ENCODE data around the gene NLGN1. TPM values are rescaled to one million over a fixed set of nuclear protein-coding genes. Genes with fewer than 3 reads are reported as not detected.

The NLGN1 gene
- total and polyA plus RNA-seq, 2 of the 13 experiments (the other 11 are each of a cell fraction or from before 2014, with no cell fraction given), result not detected

DNA sequence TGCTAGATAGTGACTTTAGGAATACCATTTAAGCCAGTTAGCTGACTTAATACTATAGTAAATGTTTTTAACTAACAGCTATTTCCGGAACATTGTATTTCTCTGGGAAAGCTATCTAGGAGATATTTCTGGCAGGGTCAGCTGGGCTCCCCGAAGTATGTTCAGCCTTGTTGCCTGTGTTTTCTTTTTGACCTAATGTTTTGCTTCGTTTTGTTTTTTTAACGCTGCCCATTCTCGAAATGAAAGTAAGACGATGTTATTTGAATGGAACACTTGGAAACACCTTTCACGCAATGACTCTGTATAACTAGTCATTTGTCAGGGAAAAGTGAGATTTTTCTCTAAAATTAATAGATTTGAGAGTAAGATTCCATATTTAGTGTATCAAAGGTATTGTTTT is 758.7 kb downstream of the NLGN1 start (continued):
- TF ChIP-seq ZNF253 (CRISPR knock-in tag; IDR thresholded peaks at IDR 0.05; ENCODE audit: borderline replicate concordance) (no peak), ATF7 (IDR thresholded peaks at IDR 0.05) (no peak), ATF7 (CRISPR knock-in tag; IDR thresholded peaks at IDR 0.05) (no peak)

GRCh38 chr3:174158674-174159073 is 761.1 kb downstream of the NLGN1 start:
- ChIA-PET POLR2A (no interaction called here), CTCF (ENCODE audit: low intra/inter-chr PET ratio, low total read pairs) (no interaction called here)
- H3K4me3 ChIP-seq (replicated peaks in 1 of 3; ENCODE audit: insufficient read depth in 1 of 3, low read depth in 2 of 3, low read length in 3 of 3), result no peak overlapping the region
- H4K20me1 ChIP-seq (ENCODE audit: insufficient read depth, low read length), result no peaks in the 10 kb centered on the region; the same call in 1 of the 2 replicates
- H3K36me3 ChIP-seq (replicated peaks in 1 of 2; ENCODE audit: control insufficient read depth in 1 of 2, insufficient read depth in 2 of 2, low read length in 2 of 2), result no peaks in the 10 kb centered on the region
- H3K27ac ChIP-seq (ENCODE audit: extremely low read length, insufficient read depth, low read length), result no peak overlapping the region
- H3K79me2 ChIP-seq (ENCODE audit: insufficient read depth, low read length), result no peaks in the 10 kb centered on the region
- no peak overlapping the region for H2AFZ ChIP-seq (ENCODE audit: low read length)
- BruUV-seq (replicated peaks), result no TSS peak
- no peak for ATAC-seq
- DNase-seq (ENCODE audit: low spot score), result no peak
- no peak overlapping the region for H3K4me2 ChIP-seq (ENCODE audit: low read depth, low read length)
- H3K27me3 ChIP-seq (ENCODE audit: control insufficient read depth in 1 of 2, insufficient read depth in 2 of 2, low read length in 2 of 2), result no peaks in the 10 kb centered on the region
- 2% methylated on average over 1 of the region's 1 CpG for WGBS (ENCODE audit: low lambda C conversion rate)
- H3K9ac ChIP-seq (ENCODE audit: insufficient read depth, low read depth, low read length), result no peak overlapping the region
- intact Hi-C loops (cut with micrococcal nuclease; ENCODE audit: unreplicated experiment) (no loop called here), in situ Hi-C loops (cut with HindIII; ENCODE audit: extremely low pct_ligation_motif_present, low pct_unique_long_range_greater_than_20kb) (no loop called here)
- TF ChIP-seq RNF2 (conservative IDR thresholded peaks at IDR 0.05; ENCODE audit: low read depth) (no peak), EED (CRISPR knock-in tag; IDR thresholded peaks at IDR 0.05) (no peak), CBFB (CRISPR knock-in tag; IDR thresholded peaks at IDR 0.05) (no peak), ZFP90 (CRISPR knock-in tag; IDR thresholded peaks at IDR 0.05; ENCODE audit: borderline replicate concordance) (no peak), ZNF33B (CRISPR knock-in tag; IDR thresholded peaks at IDR 0.05) (no peak), ZNF672 (CRISPR knock-in tag; IDR thresholded peaks at IDR 0.05) (no peak), HMGXB3 (CRISPR knock-in tag; IDR thresholded peaks at IDR 0.05; ENCODE audit: borderline replicate concordance) (no peak), NR2F2 (IDR thresholded peaks at IDR 0.05; ENCODE audit: borderline replicate concordance, low read depth) (no peak), PAXIP1 (CRISPR knock-in tag; conservative IDR thresholded peaks at IDR 0.05) (no peak), GPBP1L1 (CRISPR knock-in tag; IDR thresholded peaks at IDR 0.05) (no peak), GLI4 (CRISPR knock-in tag; IDR thresholded peaks at IDR 0.05; ENCODE audit: borderline replicate concordance) (no peak), ZEB1 (IDR thresholded peaks at IDR 0.05; ENCODE audit: insufficient replicate concordance, low read depth) (no peak), ZBTB8A (CRISPR knock-in tag; IDR thresholded peaks at IDR 0.05; ENCODE audit: borderline replicate concordance, low read depth) (no peak)
- no peak for FAIRE-seq
- no peaks in the 10 kb centered on the region for H3K9me3 ChIP-seq (ENCODE audit: low read length)
- no peaks in the 10 kb centered on the region for H3K4me1 ChIP-seq (ENCODE audit: insufficient read depth, low read length)
